IMR-90 (cell line): ENCODE data around the gene EML5. TPM values are rescaled to one million over a fixed set of nuclear protein-coding genes. Genes with fewer than 3 reads are reported as not detected.

Experiments used
- ATAC-seq: fragments of 200-7000 bp; cut with Tn5 transposase; 2 replicates; pipeline ENCODE4 v1.9.1; 2020; ENCODE audit warnings: low read depth, mild to moderate bottlenecking, moderate library complexity
- BruUV-seq: library from RNA; stranded (reverse); fragments of 400-500 nt; replicated peaks from 2 replicates; lab custom pipeline; 2021; lab: Mats Ljungman, UMichigan
- CTCF ChIA-PET: fragments of 300-600 bp; formaldehyde crosslinking; extraction: SDS; loops from one replicate; lab custom pipeline; 2021; ENCODE audit warnings: antibody characterized with exemption; lab: Yijun Ruan, JAX
- POLR2A ChIA-PET: fragments of 300-600 bp; sonication (Branson Sonifier 250); formaldehyde crosslinking; loops from one replicate; lab custom pipeline; 2022; ENCODE audit warnings: antibody characterized with exemption; ENCODE audit not compliant: unreplicated experiment; lab: Charles Lee
- DNase-seq: peaks from one replicate; pipeline ENCODE4 v3.0.0; 2013
- H2AFZ ChIP-seq: replicated peaks from 2 replicates; pipeline ENCODE3; 2013; ENCODE audit warnings: low read length, mild to moderate bottlenecking; ENCODE audit not compliant: poor library complexity
- H2AK5ac ChIP-seq: 2 replicates; pipeline ENCODE4 v1.6.1; 2013; ENCODE audit warnings: low read depth, low read length, inconsistent platforms
- H2AK9ac ChIP-seq: replicated peaks from 2 replicates; pipeline ENCODE3; 2013; ENCODE audit warnings: mild to moderate bottlenecking, low read depth, low read length, moderate library complexity; ENCODE audit not compliant: poor library complexity
- H2BK120ac ChIP-seq: 2 replicates; pipeline ENCODE4 v1.6.1; 2013; ENCODE audit warnings: low read depth, low read length, inconsistent platforms
- H2BK15ac ChIP-seq: 3 replicates; pipeline ENCODE4 v1.6.1; 2013; ENCODE audit warnings: low read depth, low read length, inconsistent platforms
- H2BK20ac ChIP-seq: 2 replicates; pipeline ENCODE4 v1.6.1; 2013; ENCODE audit warnings: low read depth, mild to moderate bottlenecking, inconsistent platforms, low read length, moderate library complexity
- H2BK5ac ChIP-seq: 2 replicates; pipeline ENCODE4 v1.6.1; 2013; ENCODE audit warnings: mild to moderate bottlenecking, low read depth, low read length, inconsistent platforms; ENCODE audit not compliant: poor library complexity, severe bottlenecking
- H3K14ac ChIP-seq: replicated peaks from 2 replicates; pipeline ENCODE4 v1.6.1; 2013; ENCODE audit warnings: low read depth, low read length, inconsistent platforms
- H3K18ac ChIP-seq: 2 replicates; pipeline ENCODE4 v1.6.1; 2013; ENCODE audit warnings: low read depth, low read length, control low read depth
- H3K23ac ChIP-seq: 2 replicates; pipeline ENCODE4 v1.6.1; 2013; ENCODE audit warnings: low read depth, low read length, inconsistent platforms
- H3K27ac ChIP-seq: 2 replicates; pipeline ENCODE4 v1.5.1; 2013; ENCODE audit warnings: mild to moderate bottlenecking, control low read depth, low read length; ENCODE audit not compliant: insufficient read depth
- H3K27me3 ChIP-seq: 2 replicates; pipeline ENCODE4 v1.6.1; 2013; ENCODE audit warnings: low read length; ENCODE audit not compliant: control insufficient read depth, insufficient read depth
- H3K36me3 ChIP-seq: 2 replicates; pipeline ENCODE4 v1.6.1; 2013; ENCODE audit warnings: low read length, mixed read lengths; ENCODE audit not compliant: control insufficient read depth, insufficient read depth
- H3K4ac ChIP-seq: 2 replicates; pipeline ENCODE4 v1.6.1; 2013; ENCODE audit warnings: low read depth, low read length, inconsistent platforms
- H3K4me1 ChIP-seq: 2 replicates; pipeline ENCODE4 v1.6.1; 2013; ENCODE audit warnings: low read length, mixed read lengths; ENCODE audit not compliant: control insufficient read depth, insufficient read depth
- H3K4me2 ChIP-seq: 2 replicates; pipeline ENCODE4 v1.6.1; 2013; ENCODE audit warnings: low read depth, mild to moderate bottlenecking, control low read depth, low read length, moderate library complexity
- H3K4me3 ChIP-seq: 2 replicates; pipeline ENCODE4 v1.5.1; 2013; ENCODE audit warnings: low read depth, mild to moderate bottlenecking, control low read depth, low read length, moderate library complexity; ENCODE audit not compliant: insufficient read depth
- H3K56ac ChIP-seq: 2 replicates; pipeline ENCODE4 v1.6.1; 2013; ENCODE audit warnings: low read length, inconsistent platforms; ENCODE audit not compliant: insufficient read depth; ENCODE audit errors: extremely low read depth
- H3K79me1 ChIP-seq, 2 experiments: 2 replicates each; pipeline ENCODE4 v1.6.1; 2013; ENCODE audit warnings: low read length in 2 of 2, inconsistent platforms in 1 of 2, low read depth in 1 of 2
- H3K9ac ChIP-seq: 2 replicates; pipeline ENCODE4 v1.6.1; 2013; ENCODE audit warnings: low read depth, low read length, control low read depth
- H3K9me1 ChIP-seq: 2 replicates; pipeline ENCODE4 v1.6.1; 2013; ENCODE audit warnings: low read length, inconsistent platforms; ENCODE audit not compliant: insufficient read depth
- H3K9me3 ChIP-seq: 2 replicates; pipeline ENCODE4 v1.6.1; 2013; ENCODE audit warnings: low read length; ENCODE audit not compliant: control insufficient read depth, insufficient read depth
- H4K20me1 ChIP-seq: 2 replicates; pipeline ENCODE4 v1.6.1; 2013; ENCODE audit warnings: low read length, inconsistent platforms; ENCODE audit not compliant: insufficient read depth
- H4K5ac ChIP-seq: 2 replicates; pipeline ENCODE4 v1.6.1; 2013; ENCODE audit warnings: mild to moderate bottlenecking, low read depth, low read length, control low read depth
- H4K8ac ChIP-seq, 2 experiments: 2 replicates each; pipeline ENCODE4 v1.6.1; 2013; ENCODE audit warnings: low read depth in 2 of 2, low read length in 2 of 2, control low read depth in 1 of 2, inconsistent platforms in 1 of 2
- H4K91ac ChIP-seq: 2 replicates; pipeline ENCODE4 v1.6.1; 2013; ENCODE audit warnings: low read depth, low read length, inconsistent platforms; ENCODE audit not compliant: insufficient read depth
- MAFK ChIP-seq: IDR thresholded peaks from 2 replicates; pipeline ENCODE4 v1.6.1; 2012; ENCODE audit warnings: low read depth, low read length, improper control_type of control experiment
- MAZ ChIP-seq: IDR thresholded peaks from 2 replicates; pipeline ENCODE4 v1.6.1; 2012; ENCODE audit warnings: low read depth, mild to moderate bottlenecking, low read length, improper control_type of control experiment, moderate library complexity, borderline replicate concordance
- dilution Hi-C: fragments of 300-500 bp; cut with HindIII; formaldehyde crosslinking; loops from one replicate; pipeline ENCODE4 v1.14.3; 2018; ENCODE audit warnings: low sequenced_read_pairs; ENCODE audit not compliant: unreplicated experiment
- in situ Hi-C: fragments of 300-500 bp; cut with MboI; formaldehyde crosslinking; loops from 3 replicates; pipeline ENCODE4 v1.14.3; 2019; ENCODE audit warnings: low sequenced_read_pairs, inconsistent platforms, mixed read lengths
- intact Hi-C: fragments of 100-400 bp; cut with micrococcal nuclease; formaldehyde crosslinking; loops from 2 replicates; pipeline ENCODE4 v1.10.0; 2022
- polyA plus RNA-seq, 3 experiments: library from polyadenylated mRNA; depleted of rRNA; stranded (reverse); fragments of >200 nt; gene quantifications; 2 replicates each; pipeline ENCODE4 v1.2.3, GENCODE V29; 2012; ENCODE audit warnings: low replicate concordance in 1 of 3
- total RNA-seq: library from RNA; depleted of rRNA; stranded (reverse); fragments of >200 nt; gene quantifications from 2 replicates; pipeline ENCODE4 v1.2.3, GENCODE V29; 2012

EML5 gene
- total and polyA plus RNA-seq, 2 of the 4 experiments (the other 2 are of a cell fraction): 8.1 to 22.2 TPM

GRCh38 chr14:88834883-88835431 is 42.2 kb upstream of the EML5 start:
- H3K27ac ChIP-seq: peak overlapping the region; percentile 44; the same call in 1 of the 2 replicates
- H3K9me3 ChIP-seq: no peaks in the 10 kb centered on the region
- H3K9ac ChIP-seq: no peak overlapping the region
- H3K23ac ChIP-seq: no peak overlapping the region
- no TSS peak for BruUV-seq
- intact Hi-C loops (loop anchor here (2.0 kb wide), 1 partner anchor 44 kb away; no protein-coding TSS in a partner anchor), dilution Hi-C loops (no loop called here), in situ Hi-C loops (no loop called here)
- no peaks in the 10 kb centered on the region for H3K27me3 ChIP-seq
- no peak overlapping the region for H4K8ac ChIP-seq
- peak overlapping the region; percentile 36; the same call in 1 of the 2 replicates for H2BK120ac ChIP-seq
- no peak overlapping the region for H2AFZ ChIP-seq
- H4K91ac ChIP-seq: no peak overlapping the region
- no peak overlapping the region for H2AK5ac ChIP-seq
- H3K4ac ChIP-seq: no peak overlapping the region
- H2AK9ac ChIP-seq: no peak overlapping the region
- peak; percentile 80 for ATAC-seq
- H3K4me3 ChIP-seq: no peak overlapping the region
- peaks cover 35 to 59% of the 10 kb centered on the region in 2 experiments for H3K79me1 ChIP-seq
- peaks cover 10% of the 10 kb centered on the region for H3K9me1 ChIP-seq
- peak overlapping the region; percentile 76; the same call in 1 of the 2 replicates for H3K18ac ChIP-seq
- H4K20me1 ChIP-seq: no peaks in the 10 kb centered on the region
- TF ChIP-seq MAFK: peak; percentile 86
- TF ChIP-seq MAZ: no peak
- no peak overlapping the region for H2BK15ac ChIP-seq
- ChIA-PET POLR2A (no interaction called here), CTCF (no interaction called here)
- H3K56ac ChIP-seq: no peak overlapping the region
- H2BK5ac ChIP-seq: peak overlapping the region; percentile 96
- H3K4me1 ChIP-seq: peaks cover 23% of the 10 kb centered on the region
- no peak overlapping the region for H3K14ac ChIP-seq
- DNase-seq: peak; percentile 87
- peak overlapping the region; percentile 10; the same call in 1 of the 2 replicates for H2BK20ac ChIP-seq
- peak overlapping the region; percentile 50 for H3K4me2 ChIP-seq
- no peak overlapping the region for H4K5ac ChIP-seq
- H3K36me3 ChIP-seq: 0 out of 2 replicates have a peak, but pooled peaks cover 1% of the 10 kb centered on the region
